ENCODE results near the gene RC3H2.

- TF ChIP-seq CTCF (IDR thresholded peaks at IDR 0.05; ENCODE audit: borderline replicate concordance, extremely low read depth, low read length, poor library complexity, severe bottlenecking) (no peak), EZH2 (IDR thresholded peaks at IDR 0.05; ENCODE audit: borderline replicate concordance, low read depth, low read length, severe bottlenecking) (no peak)
Observed at GRCh38 chr9:122918310-122918709, 13.2 kb upstream of the RC3H2 start.

All from DND-41 (cell line).